Stimulated activated CD8-positive, alpha-beta memory T cell treated with anti-CD3 and anti-CD28 coated beads, Interleukin-15, amount 100 ng/mL, for 24 hours (primary cell): Measurements from ENCODE around the gene MYPOP.
"Not testable (repeated sequence)": the region's sequence is repeated elsewhere in the genome, so short reads cannot be mapped to it uniquely, and the experiment has no call there.

Source experiments
- DNase-seq: peaks from one replicate; pipeline ENCODE4 v3.0.0-alpha.2; 2020; ENCODE audit warnings: low read depth

MYPOP gene

GRCh38 chr19:45906221-45906620 is 3.8 kb upstream of the MYPOP start:
- DNase-seq: no peak

GRCh38 chr19:45905011-45905410 is 2.6 kb upstream of the MYPOP start:
- DNase-seq: no peak

- DNase-seq: peak; percentile 100
Measured at GRCh38 chr19:45902651-45903625, 525 bp upstream of the MYPOP start.

- DNase-seq: no peak
Measured at GRCh38 chr19:45901432-45901911, 941 bp downstream of the MYPOP start.

GRCh38 chr19:45900738-45901431 is 1.5 kb downstream of the MYPOP start:
- no peak for DNase-seq

- DNase-seq: no peak
Measured at GRCh38 chr19:45899919-45900589, 2.4 kb downstream of the MYPOP start.

GRCh38 chr19:45899253-45899652 is 3.2 kb downstream of the MYPOP start:
- no peak for DNase-seq

GRCh38 chr19:45897261-45897812 is 5.1 kb downstream of the MYPOP start:
- no peak for DNase-seq

GRCh38 chr19:45895983-45896599 is 6.3 kb downstream of the MYPOP start:
- not testable (repeated sequence) for DNase-seq

- DNase-seq: no peak
Measured at GRCh38 chr19:45895519-45895972, 6.9 kb downstream of the MYPOP start.

GRCh38 chr19:45890877-45891276 is 11.5 kb downstream of the MYPOP start:
- DNase-seq: no peak

GRCh38 chr19:45889210-45889885 is 13.1 kb downstream of the MYPOP start:
- DNase-seq: no peak

- no peak for DNase-seq
Measured at GRCh38 chr19:45887200-45887710, 15.2 kb downstream of the MYPOP start.

GRCh38 chr19:45886427-45887199 is 15.8 kb downstream of the MYPOP start:
- peak; percentile 65 for DNase-seq

- DNase-seq: peak; percentile 59
Measured at GRCh38 chr19:45885556-45886426, 16.6 kb downstream of the MYPOP start, which contains the start of gene IRF2BP1. TSS of gene IRF2BP1 (minus strand) at chr19:45886141. CDS start at chr19:45885774, 367 bp downstream.

- no peak for DNase-seq
Measured at GRCh38 chr19:45884682-45885555, 17.5 kb downstream of the MYPOP start.

- DNase-seq: no peak
Measured at GRCh38 chr19:45883881-45884681, 18.3 kb downstream of the MYPOP start.
